H1 (cell line): Measurements from ENCODE around the gene RFFL. TPM values are rescaled to one million over a fixed set of nuclear protein-coding genes. Genes with fewer than 3 reads are reported as not detected.

Source experiments
- CTCF ChIA-PET: fragments of 300-600 bp; sonication (Branson Sonifier 250); formaldehyde crosslinking; loops from one replicate; lab custom pipeline; 2021; ENCODE audit not compliant: partially characterized antibody; lab: Charles Lee
- POLR2A ChIA-PET: fragments of 300-600 bp; sonication (Branson Sonifier 250); formaldehyde crosslinking; loops from one replicate; lab custom pipeline; 2021; ENCODE audit warnings: inconsistent platforms; ENCODE audit not compliant: partially characterized antibody; lab: Charles Lee
- DNase-seq, 2 experiments: peaks; one replicate each; pipeline versions ENCODE4 v3.0.0 to v3.0.0-alpha.2; 2010 to 2022; ENCODE audit warnings: low spot score in 2 of 2, low read depth in 1 of 2, mixed read lengths in 1 of 2
- FAIRE-seq: peaks from 2 replicates; lab custom pipeline; 2011; peaks lifted over from hg19 to GRCh38; lab: Jason Lieb, UNC
- H2AFZ ChIP-seq: 2 replicates; pipeline ENCODE4 v1.8.1; 2012; ENCODE audit warnings: low read length, inconsistent platforms
- H2AK5ac ChIP-seq: 2 replicates; pipeline ENCODE4 v1.6.1; 2013; ENCODE audit warnings: low read depth, low read length
- H2BK120ac ChIP-seq: replicated peaks from 2 replicates; pipeline ENCODE3; 2013; ENCODE audit warnings: low read depth, low read length, inconsistent platforms
- H2BK12ac ChIP-seq: 2 replicates; pipeline ENCODE4 v1.6.1; 2013; ENCODE audit warnings: low read depth, low read length
- H2BK15ac ChIP-seq: 2 replicates; pipeline ENCODE4 v1.6.1; 2013; ENCODE audit warnings: low read length
- H2BK20ac ChIP-seq: 2 replicates; pipeline ENCODE4 v1.6.1; 2013; ENCODE audit warnings: low read length
- H2BK5ac ChIP-seq: 2 replicates; pipeline ENCODE4 v1.6.1; 2013; ENCODE audit warnings: low read depth, low read length
- H3K14ac ChIP-seq: 2 replicates; pipeline ENCODE4 v1.6.1; 2013; ENCODE audit warnings: inconsistent platforms; ENCODE audit not compliant: insufficient read length
- H3K18ac ChIP-seq: 2 replicates; pipeline ENCODE4 v1.6.1; 2013; ENCODE audit warnings: low read length; ENCODE audit errors: extremely low read depth
- H3K23ac ChIP-seq: 2 replicates; pipeline ENCODE4 v1.6.1; 2013; ENCODE audit warnings: inconsistent platforms; ENCODE audit not compliant: insufficient read length
- H3K23me2 ChIP-seq: 2 replicates; pipeline ENCODE4 v1.6.1; 2013; ENCODE audit warnings: low read depth, low read length
- H3K27ac ChIP-seq: 2 replicates; pipeline ENCODE4 v1.6.1; 2011; ENCODE audit warnings: low read depth, low read length, inconsistent platforms
- H3K27me3 ChIP-seq, 4 experiments: replicated peaks in 1 of 4; 1 replicate in 1 of 4; 2 replicates in 3 of 4; pipeline versions ENCODE4 v1.6.1 to v1.8.1; 2011 to 2013; ENCODE audit warnings: low read length in 3 of 4, mild to moderate bottlenecking in 3 of 4, inconsistent platforms in 2 of 4, mixed read lengths in 2 of 4, moderate library complexity in 1 of 4; ENCODE audit not compliant: control insufficient read depth in 3 of 4, insufficient read depth in 3 of 4; ENCODE audit errors: extremely low read depth in 1 of 4
- H3K36me3 ChIP-seq, 4 experiments: 2 replicates each; pipeline versions ENCODE4 v1.6.1 to v1.8.1; 2011 to 2013; ENCODE audit warnings: mild to moderate bottlenecking in 4 of 4, low read length in 3 of 4, moderate library complexity in 2 of 4, control low read depth in 1 of 4, inconsistent platforms in 1 of 4; ENCODE audit not compliant: insufficient read depth in 4 of 4, control insufficient read depth in 2 of 4
- H3K4ac ChIP-seq: replicated peaks from 2 replicates; pipeline ENCODE3; 2013; ENCODE audit warnings: low read length, low read depth, mixed read lengths, inconsistent platforms; ENCODE audit not compliant: insufficient read length
- H3K4me1 ChIP-seq, 4 experiments: replicated peaks in 1 of 4; 1 replicate in 1 of 4; 2 replicates in 3 of 4; pipeline versions ENCODE4 v1.6.1 to v1.8.1; 2011 to 2013; ENCODE audit warnings: low read length in 3 of 4, inconsistent platforms in 2 of 4, mixed read lengths in 1 of 4; ENCODE audit not compliant: insufficient read depth in 4 of 4, control insufficient read depth in 3 of 4
- H3K4me2 ChIP-seq, 2 experiments: 2 replicates each; pipeline versions ENCODE4 v1.6.1 to v1.8.1; 2011 to 2013; ENCODE audit warnings: low read depth in 2 of 2, low read length in 2 of 2, control low read depth in 1 of 2, inconsistent platforms in 1 of 2, mild to moderate bottlenecking in 1 of 2; ENCODE audit not compliant: insufficient read depth in 1 of 2
- H3K4me3 ChIP-seq, 4 experiments: fragments of 200-600, 300-600 bp in 1 of 4; sonication (generic), shearing (Covaris generic), sonication (Bioruptor Twin) in 1 of 4; 2 replicates each; pipeline versions ENCODE4 v1.5.1 to v1.8.1; 2011 to 2016; ENCODE audit warnings: low read length in 4 of 4, low read depth in 3 of 4, control low read depth in 2 of 4, inconsistent platforms in 2 of 4, mild to moderate bottlenecking in 2 of 4, mixed read lengths in 1 of 4, moderate library complexity in 1 of 4; ENCODE audit not compliant: insufficient read depth in 2 of 4; ENCODE audit errors: extremely low read depth in 1 of 4
- H3K56ac ChIP-seq: replicated peaks from 2 replicates; pipeline ENCODE3; 2013; ENCODE audit warnings: low read depth, mild to moderate bottlenecking, mixed read lengths, low read length, inconsistent platforms; ENCODE audit not compliant: insufficient read length
- H3K79me1 ChIP-seq: 2 replicates; pipeline ENCODE4 v1.6.1; 2013; ENCODE audit warnings: low read depth, low read length, control low read depth
- H3K79me2 ChIP-seq, 2 experiments: 2 replicates each; pipeline versions ENCODE4 v1.6.1 to v1.8.1; 2012 to 2013; ENCODE audit warnings: low read length in 2 of 2, mild to moderate bottlenecking in 2 of 2, inconsistent platforms in 1 of 2; ENCODE audit not compliant: insufficient read depth in 2 of 2, control insufficient read depth in 1 of 2
- H3K9ac ChIP-seq, 4 experiments: replicated peaks in 1 of 4; 1 replicate in 1 of 4; 2 replicates in 3 of 4; pipeline versions ENCODE4 v1.6.1 to v1.8.1; 2011 to 2013; ENCODE audit warnings: low read depth in 3 of 4, low read length in 3 of 4, control low read depth in 2 of 4, mild to moderate bottlenecking in 2 of 4, moderate library complexity in 2 of 4, inconsistent platforms in 1 of 4; ENCODE audit errors: extremely low read depth in 1 of 4
- H3K9me3 ChIP-seq, 2 experiments: 2 replicates each; pipeline versions ENCODE4 v1.6.1 to v1.8.1; 2012 to 2013; ENCODE audit warnings: mild to moderate bottlenecking in 2 of 2, moderate library complexity in 2 of 2, control low read depth in 1 of 2, inconsistent platforms in 1 of 2, low read depth in 1 of 2, low read length in 1 of 2, mixed read lengths in 1 of 2; ENCODE audit not compliant: insufficient read depth in 2 of 2
- H4K20me1 ChIP-seq, 2 experiments: replicated peaks in 1 of 2; 2 replicates each; pipeline versions ENCODE3 to v1.8.1; 2011 to 2013; ENCODE audit warnings: inconsistent platforms in 2 of 2, low read length in 2 of 2, mild to moderate bottlenecking in 1 of 2; ENCODE audit not compliant: insufficient read depth in 2 of 2, control insufficient read depth in 1 of 2
- H4K5ac ChIP-seq: 2 replicates; pipeline ENCODE4 v1.6.1; 2013; ENCODE audit warnings: low read length, low read depth, mixed read lengths, inconsistent platforms; ENCODE audit not compliant: insufficient read length
- H4K8ac ChIP-seq: 2 replicates; pipeline ENCODE4 v1.8.0; 2013; ENCODE audit warnings: mild to moderate bottlenecking, moderate library complexity, low read length, inconsistent platforms; ENCODE audit not compliant: insufficient read depth; ENCODE audit errors: extremely low read depth
- H4K91ac ChIP-seq: replicated peaks from 2 replicates; pipeline ENCODE3; 2013; ENCODE audit warnings: low read length, mixed read lengths, inconsistent platforms; ENCODE audit not compliant: insufficient read length
- CTBP2 ChIP-seq: IDR thresholded peaks from 2 replicates; pipeline ENCODE4 v1.7.0; 2011; ENCODE audit warnings: borderline replicate concordance, mild to moderate bottlenecking, moderate library complexity, mixed read lengths, low read length; ENCODE audit not compliant: insufficient read depth, insufficient read length
- EGR1 ChIP-seq: IDR thresholded peaks from 2 replicates; pipeline ENCODE4 v1.6.1; 2011; ENCODE audit warnings: low read depth, low read length, borderline replicate concordance
- TEAD4 ChIP-seq: IDR thresholded peaks from 2 replicates; pipeline ENCODE4 v1.6.1; 2012; ENCODE audit warnings: low read depth, low read length, inconsistent platforms, mixed read lengths
- WGBS, 2 experiments: shearing (Covaris generic) in 1 of 2; methylation state at CpG; one replicate each; pipeline versions ENCODE4 v1.1.6 to v1.1.7; 2013 to 2015; ENCODE audit warnings: low lambda C conversion rate in 2 of 2, mixed read lengths in 2 of 2, inconsistent platforms in 1 of 2, low coverage in 1 of 2, missing lambda C conversion rate in 1 of 2; ENCODE audit not compliant: insufficient replicate concordance in 2 of 2, insufficient coverage in 1 of 2, insufficient read length in 1 of 2; ENCODE audit errors: extremely low coverage in 1 of 2, missing lambda C conversion rate in 1 of 2; 5-methylcytosine and 5-hydroxymethylcytosine counted together
- polyA plus RNA-seq, 7 experiments: library from polyadenylated mRNA; depleted of rRNA in 3 of 7; stranded (reverse) in 5 of 7; unstranded in 2 of 7; fragments of >200 nt in 5 of 7; fragments of 200-250 nt in 2 of 7; gene quantifications; 1 replicate in 5 of 7; 2 replicates in 1 of 7; 4 replicates in 1 of 7; pipeline versions ENCODE4 v1.2.1 to v1.2.3, GENCODE V29; 2011 to 2013; ENCODE audit warnings: missing spikeins in 2 of 7, mixed read lengths in 2 of 7
- total RNA-seq: library from RNA; stranded (reverse); fragmentation: NEBNext Ultra II Directional; extraction: Animal tissue kit (Norgen Biotek cat#: 25700); gene quantifications from 2 replicates; pipeline ENCODE4 v1.2.1, GENCODE V29; 2021
- TF ChIP-seq, protein P1 (sequence below): IDR thresholded peaks from 2 replicates; pipeline ENCODE4 v1.6.1; 2012; ENCODE audit warnings: low read length, inconsistent platforms

The RFFL gene
- total and polyA plus RNA-seq, 2 of the 8 experiments (the other 6 are each of a cell fraction or from before 2014, with no cell fraction given): 14.0 to 24.5 TPM

DNA sequence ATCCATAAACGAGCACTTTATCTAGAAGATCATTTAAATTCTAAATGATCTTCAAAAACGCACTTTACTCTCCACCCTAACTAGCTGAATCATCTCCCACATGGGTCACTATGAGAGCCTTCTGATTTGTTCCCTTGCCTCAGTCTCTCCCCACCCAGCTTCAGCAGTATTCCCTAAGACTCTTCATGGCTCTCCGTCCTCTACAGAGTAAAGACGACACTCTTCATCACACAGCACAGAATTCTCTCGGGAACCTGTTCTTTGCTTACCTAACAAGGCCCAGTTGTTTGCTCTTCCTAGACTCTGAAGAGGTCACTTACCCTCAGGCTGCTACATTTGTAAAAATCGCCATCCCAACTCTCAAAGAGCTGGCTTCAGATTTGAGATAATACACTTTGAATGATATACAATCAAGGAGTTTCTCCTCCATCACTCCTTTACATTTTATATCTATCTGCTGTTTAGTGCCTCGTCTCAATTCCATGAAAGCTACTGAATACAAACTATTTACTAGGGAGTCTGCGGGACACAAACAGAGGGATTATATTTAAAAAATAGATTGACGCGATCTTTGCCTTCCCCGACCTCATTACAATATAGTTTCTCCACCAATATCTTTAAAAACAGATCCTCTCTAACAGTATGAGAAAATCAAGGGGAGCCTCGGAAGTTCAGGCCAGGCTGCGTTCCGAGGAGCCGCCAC, 83.7 kb downstream of the RFFL start:
- H3K23ac ChIP-seq: no peak overlapping the region
- H3K18ac ChIP-seq: no peak overlapping the region
- no peaks in the 10 kb centered on the region for H3K9me3 ChIP-seq
- peak overlapping the region in 3 of 4 experiments; percentile 35 to 97 (median 90); a peak in 5 of 7 replicates for H3K9ac ChIP-seq
- H3K27ac ChIP-seq: no peak overlapping the region
- H3K4me1 ChIP-seq: peaks cover 0 to 6% (median 4%) of the 10 kb centered on the region in 4 experiments; a peak in 4 of 7 replicates
- H3K4me3 ChIP-seq: peak overlapping the region; percentile 72 to 98 (median 76)
- no peak overlapping the region for H3K14ac ChIP-seq
- DNase-seq: no peak
- H2BK12ac ChIP-seq: no peak overlapping the region
- FAIRE-seq: no peak
- no peak overlapping the region for H2BK20ac ChIP-seq
- no peak overlapping the region for H4K8ac ChIP-seq
- no peak overlapping the region for H4K91ac ChIP-seq
- no peak overlapping the region for H2AK5ac ChIP-seq
- H3K56ac ChIP-seq: no peak overlapping the region
- CTCF ChIA-PET: interaction anchor here (0.7 kb wide), 1 partner anchor 435 kb away, joined by 3 read pairs; no protein-coding TSS in a partner anchor
- no peak overlapping the region for H2BK5ac ChIP-seq
- no peak overlapping the region for H4K5ac ChIP-seq
- 24% methylated on average over 15 of the region's 15 CpGs; no CpG with 5 or more reads in 1 of the 2 experiments for WGBS, 2 experiments
- no peak for TF ChIP-seq CTBP2
- no peak for TF ChIP-seq EGR1
- TF ChIP-seq TEAD4: no peak
- TF ChIP-seq, protein P1, sequence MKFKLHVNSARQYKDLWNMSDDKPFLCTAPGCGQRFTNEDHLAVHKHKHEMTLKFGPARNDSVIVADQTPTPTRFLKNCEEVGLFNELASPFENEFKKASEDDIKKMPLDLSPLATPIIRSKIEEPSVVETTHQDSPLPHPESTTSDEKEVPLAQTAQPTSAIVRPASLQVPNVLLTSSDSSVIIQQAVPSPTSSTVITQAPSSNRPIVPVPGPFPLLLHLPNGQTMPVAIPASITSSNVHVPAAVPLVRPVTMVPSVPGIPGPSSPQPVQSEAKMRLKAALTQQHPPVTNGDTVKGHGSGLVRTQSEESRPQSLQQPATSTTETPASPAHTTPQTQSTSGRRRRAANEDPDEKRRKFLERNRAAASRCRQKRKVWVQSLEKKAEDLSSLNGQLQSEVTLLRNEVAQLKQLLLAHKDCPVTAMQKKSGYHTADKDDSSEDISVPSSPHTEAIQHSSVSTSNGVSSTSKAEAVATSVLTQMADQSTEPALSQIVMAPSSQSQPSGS: 0 out of 2 replicates have a peak, but pooled peaks have one; percentile 28
- TF ChIP-seq, all 59 proteins: peak for 1
- H3K79me1 ChIP-seq: peaks cover 3% of the 10 kb centered on the region; the same call in 1 of the 2 replicates
- no peaks in the 10 kb centered on the region; the same call in 1 of the 2 replicates for H3K23me2 ChIP-seq
- no peak overlapping the region for H2AFZ ChIP-seq
- no peaks in the 10 kb centered on the region for H3K27me3 ChIP-seq
- no peak overlapping the region for H2BK120ac ChIP-seq
- no peak overlapping the region for H2BK15ac ChIP-seq
- H3K4me2 ChIP-seq: peak overlapping the region; percentile 60 to 90
- peaks cover 0 to 15% (median 4%) of the 10 kb centered on the region in 4 experiments; a peak in 6 of 8 replicates for H3K36me3 ChIP-seq
- no peaks in the 10 kb centered on the region for H4K20me1 ChIP-seq
- peaks cover 3 to 39% of the 10 kb centered on the region in 2 experiments for H3K79me2 ChIP-seq
- H3K4ac ChIP-seq: no peak overlapping the region
- POLR2A ChIA-PET: interaction anchor here (0.5 to 4.9 kb wide), 15 partner anchors 12 to 375 kb away, joined by 3 to 44 read pairs (median 5); partner anchors contain the start of genes CCT6B, FNDC8 and ZNF830
